ENCODE measurements around the gene ALAD.

DNA sequence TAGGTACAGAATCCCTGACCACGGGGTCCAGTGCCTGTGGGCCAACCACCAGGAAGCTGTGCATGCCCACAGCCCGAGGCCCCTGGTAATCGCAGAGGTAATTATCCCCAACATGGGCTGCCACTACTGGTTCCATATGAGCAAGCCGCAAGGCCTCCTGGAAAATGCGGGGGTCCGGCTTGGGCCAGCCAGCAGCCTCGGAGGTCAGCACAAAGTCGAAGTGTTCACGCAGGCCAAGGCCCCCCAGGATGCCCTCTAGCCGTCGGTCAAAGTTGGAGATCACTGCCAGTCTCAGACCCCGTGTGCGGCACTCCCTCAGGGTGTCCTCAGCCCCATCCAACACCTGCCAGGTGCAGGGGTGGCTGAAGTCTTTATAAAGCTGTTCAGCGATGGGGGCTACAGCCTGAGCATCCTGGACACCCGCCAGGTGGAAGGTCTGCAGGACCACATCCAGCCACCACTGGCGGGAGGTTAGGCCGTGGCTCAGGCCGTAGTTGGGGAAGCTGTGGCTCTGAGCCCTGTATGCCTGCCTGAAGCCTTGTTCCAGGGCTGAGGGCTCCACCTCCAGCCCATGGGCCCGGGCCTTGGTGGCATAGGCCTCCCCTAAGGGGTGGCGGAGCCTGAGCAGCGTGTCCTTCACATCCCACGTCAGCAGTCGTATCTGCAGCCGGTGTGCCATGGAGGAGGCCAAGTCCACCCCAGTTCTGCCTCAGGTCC lies 27.2 kb downstream of the ALAD start:
- TF ChIP-seq, protein P1, sequence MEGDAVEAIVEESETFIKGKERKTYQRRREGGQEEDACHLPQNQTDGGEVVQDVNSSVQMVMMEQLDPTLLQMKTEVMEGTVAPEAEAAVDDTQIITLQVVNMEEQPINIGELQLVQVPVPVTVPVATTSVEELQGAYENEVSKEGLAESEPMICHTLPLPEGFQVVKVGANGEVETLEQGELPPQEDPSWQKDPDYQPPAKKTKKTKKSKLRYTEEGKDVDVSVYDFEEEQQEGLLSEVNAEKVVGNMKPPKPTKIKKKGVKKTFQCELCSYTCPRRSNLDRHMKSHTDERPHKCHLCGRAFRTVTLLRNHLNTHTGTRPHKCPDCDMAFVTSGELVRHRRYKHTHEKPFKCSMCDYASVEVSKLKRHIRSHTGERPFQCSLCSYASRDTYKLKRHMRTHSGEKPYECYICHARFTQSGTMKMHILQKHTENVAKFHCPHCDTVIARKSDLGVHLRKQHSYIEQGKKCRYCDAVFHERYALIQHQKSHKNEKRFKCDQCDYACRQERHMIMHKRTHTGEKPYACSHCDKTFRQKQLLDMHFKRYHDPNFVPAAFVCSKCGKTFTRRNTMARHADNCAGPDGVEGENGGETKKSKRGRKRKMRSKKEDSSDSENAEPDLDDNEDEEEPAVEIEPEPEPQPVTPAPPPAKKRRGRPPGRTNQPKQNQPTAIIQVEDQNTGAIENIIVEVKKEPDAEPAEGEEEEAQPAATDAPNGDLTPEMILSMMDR (IDR thresholded peaks at IDR 0.05), result no peak
- no peak for TF ChIP-seq EP300 (IDR thresholded peaks at IDR 0.05)
- TF ChIP-seq POLR2A (IDR thresholded peaks at IDR 0.05), result no peak

Measured in sigmoid colon (tissue), 4 donors.